Stimulated activated CD4-positive, alpha-beta T cell treated with anti-CD3 and anti-CD28 coated beads, Interleukin-4, amount 100 ng/mL, for 48 hours (primary cell): ENCODE measurements around the gene EFCAB7.

ENCODE experiments used
- DNase-seq, 2 donors: peaks; one replicate each; pipeline ENCODE4 v3.0.0-alpha.2; 2020; ENCODE audit warnings: low read depth in 2 of 2

The EFCAB7 gene, protein sequence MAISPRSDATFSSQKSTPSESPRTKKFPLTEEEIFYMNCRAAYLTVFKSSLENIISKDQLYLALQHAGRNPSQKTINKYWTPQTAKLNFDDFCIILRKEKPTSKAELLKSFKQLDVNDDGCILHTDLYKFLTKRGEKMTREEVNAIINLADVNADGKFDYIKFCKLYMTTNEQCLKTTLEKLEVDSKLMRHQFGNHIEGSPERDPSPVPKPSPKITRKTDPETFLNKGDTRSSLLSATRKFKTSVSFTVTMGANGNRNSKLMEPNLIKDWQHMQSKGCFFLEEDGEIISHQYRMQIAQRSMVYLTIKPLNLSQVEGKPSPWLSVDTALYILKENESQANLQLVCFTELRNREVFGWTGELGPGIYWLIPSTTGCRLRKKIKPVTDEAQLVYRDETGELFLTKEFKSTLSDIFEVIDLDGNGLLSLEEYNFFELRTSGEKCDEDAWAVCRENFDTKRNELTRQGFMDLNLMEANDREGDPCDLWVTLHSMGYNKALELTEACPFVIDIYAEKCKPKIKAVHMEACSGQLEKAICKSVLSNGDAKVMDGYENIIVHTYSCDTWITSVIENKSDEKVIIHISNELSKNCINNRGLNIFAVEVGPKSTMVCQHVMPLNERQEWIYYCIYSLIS

DNA sequence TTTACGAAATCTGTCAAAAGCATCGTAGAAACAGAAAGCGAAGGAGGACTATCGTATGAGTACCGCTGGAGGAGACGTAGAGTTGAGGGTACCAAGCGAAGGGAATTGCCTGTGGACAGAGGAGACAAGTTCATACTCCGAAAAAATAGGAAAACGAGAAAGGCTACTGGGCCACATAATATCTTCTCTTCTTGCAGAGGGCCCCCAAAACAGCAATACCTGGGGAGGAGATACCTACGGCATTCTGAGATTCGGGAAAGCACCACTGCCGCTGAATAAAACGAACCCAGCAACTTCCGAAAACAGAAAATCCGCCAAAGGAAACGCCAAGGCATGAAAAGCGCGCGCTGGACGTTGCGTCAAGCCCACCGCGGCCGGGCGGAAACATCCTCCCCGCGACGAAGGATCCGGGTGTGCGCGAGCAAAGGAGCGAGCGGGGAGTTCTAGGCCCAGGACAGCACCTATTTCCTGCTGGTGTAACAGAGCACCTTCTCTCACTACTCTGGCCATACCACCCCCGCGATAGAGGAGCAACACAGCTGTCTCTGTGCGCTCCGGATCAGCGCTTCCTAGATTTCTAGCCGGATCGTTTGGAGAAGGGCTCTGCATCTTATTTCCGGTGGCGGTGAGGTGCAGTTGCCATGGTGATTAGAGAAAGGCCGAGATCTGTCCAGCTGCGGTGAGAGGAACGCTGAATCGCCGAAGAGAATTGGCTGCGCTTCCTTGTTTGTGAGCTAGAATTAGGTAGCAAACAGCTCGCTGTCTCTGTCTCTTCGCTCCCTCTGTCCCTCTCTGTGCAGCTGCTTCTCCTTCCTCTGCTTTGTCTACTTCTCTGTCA lies at the start of gene EFCAB7, which contains the start of gene ITGB3BP:
Gene EFCAB7 (plus strand): TSS at position 635 of the 838 bp plus-strand sequence. CDS start 2,048 bp downstream, outside the sequence.
Gene ITGB3BP (minus strand): TSS at position 335 of the 838 bp plus-strand sequence. CDS start 92 bp downstream, at position 243.
- peak; percentile 73 to 75 for DNase-seq

DNA sequence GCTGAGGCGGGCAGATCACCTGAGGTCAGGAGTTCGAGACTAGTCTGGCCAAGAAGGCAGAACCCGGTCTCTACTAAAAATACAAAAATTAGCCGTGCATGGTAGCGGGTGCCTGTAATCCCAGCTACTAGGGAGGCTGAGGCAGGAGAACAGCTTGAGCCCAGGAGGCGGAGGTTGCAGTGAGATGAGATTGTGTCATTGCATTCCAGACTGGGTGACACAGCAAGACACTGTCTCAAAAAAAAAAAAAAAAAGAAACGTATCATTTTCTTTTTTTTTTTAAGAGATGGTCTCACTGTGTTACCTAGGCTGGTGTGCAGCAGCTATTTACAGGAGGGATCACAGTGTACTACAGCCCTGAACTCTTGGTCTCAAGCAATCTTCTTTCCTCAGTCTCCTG lies 47.6 kb upstream of the EFCAB7 start:
- no peak for DNase-seq

DNA sequence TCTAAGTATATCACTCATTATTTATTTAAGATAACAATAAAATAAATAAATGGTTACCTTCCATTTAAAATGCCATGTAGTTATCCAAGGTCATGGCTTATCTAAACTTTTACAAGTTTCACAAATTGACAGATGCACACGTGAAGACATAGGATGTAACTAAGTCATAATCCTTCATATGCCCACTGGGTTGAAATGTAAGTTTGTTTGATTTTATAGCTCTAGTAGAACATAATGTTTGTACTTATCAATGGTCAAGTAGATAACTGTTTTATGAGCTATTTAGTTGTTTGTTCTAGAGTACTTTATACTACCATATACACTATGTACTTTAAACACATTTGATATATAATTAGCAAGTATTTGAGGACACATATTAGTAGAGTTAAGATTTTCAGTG lies 43.3 kb upstream of the EFCAB7 start:
- no peak for DNase-seq

DNA sequence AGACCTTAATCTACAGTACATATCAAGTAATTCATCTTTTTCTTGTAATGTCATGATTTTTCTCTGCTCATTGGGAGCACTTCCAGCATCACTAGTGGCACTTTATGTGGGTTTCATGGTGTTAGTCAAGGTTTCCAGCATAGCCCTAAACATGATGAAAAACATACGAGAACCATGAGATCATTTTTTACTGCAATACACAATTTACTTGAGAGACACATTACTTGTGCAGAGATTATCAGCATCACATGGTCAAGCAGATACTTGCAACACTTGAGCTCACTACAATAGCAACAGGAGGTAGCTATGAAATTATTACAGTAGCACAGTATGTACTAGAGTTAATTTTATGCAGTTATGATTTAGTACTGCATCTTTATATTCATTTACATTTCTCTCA lies 36.7 kb upstream of the EFCAB7 start:
- no peak for DNase-seq

DNA sequence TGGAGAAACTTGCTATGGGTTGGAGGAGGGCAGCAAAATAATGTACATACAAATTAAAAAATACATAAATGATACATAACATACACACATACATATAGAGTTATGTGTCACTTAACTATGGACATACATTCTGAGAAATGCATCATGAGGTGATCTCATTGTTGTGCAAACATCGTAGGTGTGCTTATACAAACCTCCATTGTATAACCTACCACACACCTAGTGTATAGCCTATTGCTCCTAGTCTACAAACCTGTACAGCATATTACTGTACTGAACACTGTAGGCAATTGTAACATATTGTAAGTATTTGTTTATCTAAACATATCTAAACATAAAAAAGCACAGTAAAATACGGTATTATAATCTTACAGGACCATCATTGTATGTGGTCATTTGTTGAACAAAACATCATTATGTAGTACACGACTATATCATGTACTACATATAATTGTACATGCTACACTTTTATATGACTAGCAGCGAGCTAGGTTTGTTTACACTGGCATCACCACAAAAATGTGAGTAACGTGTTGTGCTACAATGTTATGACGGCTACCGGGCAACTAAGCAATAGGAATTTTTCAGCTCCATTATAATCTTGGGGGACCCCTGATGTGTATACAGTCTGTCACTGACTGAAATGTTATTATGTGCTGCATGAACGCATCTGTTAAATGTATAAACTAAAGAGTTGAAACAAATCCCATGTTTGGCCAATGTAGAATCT lies 35.8 kb upstream of the EFCAB7 start:
- DNase-seq = no peak

DNA sequence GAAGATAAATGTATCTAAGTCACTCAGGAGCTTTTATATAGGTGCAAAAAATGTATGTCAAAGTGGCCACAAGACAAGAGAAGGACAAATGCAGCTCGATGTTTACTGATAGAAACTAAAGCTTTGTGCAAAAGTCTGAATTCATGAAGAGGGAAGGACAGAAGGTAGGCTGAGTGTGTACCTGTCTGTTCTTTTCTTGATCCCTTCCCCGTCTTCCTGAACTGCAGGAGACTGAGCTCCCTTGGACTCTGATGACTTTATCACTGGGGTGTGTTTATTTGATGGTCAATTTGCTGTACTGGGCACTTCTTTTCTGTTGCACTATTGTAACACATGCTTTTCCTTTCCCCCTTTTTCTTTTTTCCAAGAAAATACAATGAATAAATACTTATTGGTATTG lies 25.7 kb upstream of the EFCAB7 start:
- DNase-seq = no peak

DNA sequence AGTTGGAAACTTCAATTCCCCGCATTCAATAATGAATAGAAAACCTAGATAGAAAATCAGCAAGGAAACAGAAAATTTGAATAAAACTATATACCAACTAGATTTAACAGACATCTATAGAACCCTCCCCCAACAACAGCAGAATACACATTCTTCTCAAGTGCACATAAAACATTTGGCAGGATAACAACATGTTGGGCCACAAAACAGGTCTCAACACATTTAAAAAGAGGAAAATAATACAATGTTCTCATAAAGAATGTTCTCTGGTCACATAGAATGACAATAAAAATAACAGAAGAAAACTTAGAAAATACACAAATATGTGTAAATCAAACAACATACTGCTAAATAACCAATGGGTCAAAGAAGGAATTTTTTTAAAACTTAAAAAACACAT lies 25.2 kb upstream of the EFCAB7 start:
- no peak for DNase-seq

DNA sequence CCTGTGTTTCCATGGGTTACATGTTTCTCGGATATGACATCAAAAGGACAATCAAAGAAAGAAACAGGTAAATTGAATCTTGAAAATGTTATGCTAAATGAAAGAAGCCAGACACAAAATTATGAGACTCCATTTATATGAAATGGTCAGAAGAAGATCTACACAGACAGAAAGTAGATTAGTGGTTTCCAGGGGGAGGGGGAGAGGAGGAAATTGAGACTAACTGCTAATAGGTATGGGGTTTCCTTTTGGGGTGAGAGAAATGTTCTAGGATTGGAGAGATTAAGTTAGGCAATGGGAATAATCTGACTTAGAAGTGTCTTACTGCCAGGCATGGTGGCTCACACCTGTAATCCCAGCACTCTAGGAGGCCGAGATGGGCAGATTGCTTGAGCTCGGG lies 22.1 kb upstream of the EFCAB7 start:
- no peak for DNase-seq

DNA sequence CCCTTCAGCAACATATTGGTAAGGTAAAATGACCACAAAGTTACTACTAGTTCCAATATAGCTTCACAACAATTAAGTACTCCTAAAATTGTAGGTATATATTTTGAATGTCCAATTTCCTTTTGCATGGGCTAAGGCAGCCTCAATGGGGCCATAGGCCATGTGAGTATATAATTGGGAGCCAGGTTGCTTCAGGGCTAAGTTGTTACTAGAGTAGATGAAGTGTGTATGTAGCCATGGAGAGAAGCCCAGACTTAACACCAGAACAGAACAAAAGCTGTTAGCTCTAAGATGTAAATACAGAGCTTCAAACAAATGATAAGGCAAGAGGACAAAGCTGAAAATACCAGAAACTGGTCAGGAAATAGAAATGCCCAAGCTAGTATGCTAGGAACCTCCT lies 16.5 kb upstream of the EFCAB7 start:
- no peak for DNase-seq

DNA sequence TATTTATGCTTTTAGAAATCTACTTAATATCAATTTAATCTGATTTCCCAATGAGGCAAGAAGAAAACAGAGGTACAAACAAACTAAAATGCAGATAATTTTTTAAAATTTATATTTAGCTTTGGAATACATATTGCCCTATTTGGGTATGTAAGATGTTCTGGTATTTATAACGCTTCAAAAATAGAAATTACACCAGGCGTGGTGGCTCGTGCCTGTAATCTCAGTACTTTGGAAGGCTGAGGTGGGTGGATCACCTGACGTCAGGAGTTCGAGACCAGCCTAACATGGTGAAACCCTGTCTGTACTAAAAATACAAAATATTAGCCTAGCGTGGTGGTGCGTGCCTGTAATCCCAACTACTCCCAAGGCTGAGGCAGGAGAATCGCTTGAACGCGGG lies 13.6 kb upstream of the EFCAB7 start:
- no peak for DNase-seq

DNA sequence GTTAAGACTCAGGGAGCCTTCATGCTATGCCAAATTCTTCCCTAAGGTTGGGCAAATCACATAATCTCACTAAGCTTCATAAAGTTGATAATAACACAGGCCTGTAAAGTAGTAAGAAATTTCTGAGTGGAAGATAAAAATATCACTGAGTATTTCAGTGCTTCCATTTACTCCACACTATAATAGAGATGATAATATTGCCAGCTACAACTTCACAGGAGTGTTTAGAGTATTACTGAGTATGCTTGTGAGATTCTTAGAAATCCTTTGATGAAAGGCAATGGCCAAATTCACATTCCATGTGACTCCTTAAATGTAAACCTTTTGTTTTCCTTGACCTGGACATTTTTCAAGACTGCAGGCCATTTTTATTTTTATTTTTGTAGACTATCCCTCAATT lies 10.7 kb upstream of the EFCAB7 start:
- no peak for DNase-seq

DNA sequence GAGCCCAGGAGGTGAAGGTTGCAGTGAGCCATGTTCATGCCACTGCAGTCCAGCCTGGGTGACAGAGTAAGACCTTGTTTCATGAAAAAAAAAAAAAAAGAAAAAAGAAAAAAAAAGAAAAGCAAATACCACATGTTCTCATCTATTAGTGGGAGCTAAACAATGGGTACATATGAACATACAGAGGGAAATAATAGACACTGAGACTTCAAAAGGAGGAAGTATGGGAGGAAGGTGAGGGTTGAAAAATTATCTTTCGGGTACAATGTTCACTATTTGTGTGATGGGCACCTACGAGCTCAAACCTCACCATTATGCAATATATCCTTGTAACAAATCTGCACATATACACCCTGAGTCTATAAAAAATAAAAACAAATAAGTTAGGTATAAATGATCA lies 6.7 kb upstream of the EFCAB7 start:
- no peak for DNase-seq

DNA sequence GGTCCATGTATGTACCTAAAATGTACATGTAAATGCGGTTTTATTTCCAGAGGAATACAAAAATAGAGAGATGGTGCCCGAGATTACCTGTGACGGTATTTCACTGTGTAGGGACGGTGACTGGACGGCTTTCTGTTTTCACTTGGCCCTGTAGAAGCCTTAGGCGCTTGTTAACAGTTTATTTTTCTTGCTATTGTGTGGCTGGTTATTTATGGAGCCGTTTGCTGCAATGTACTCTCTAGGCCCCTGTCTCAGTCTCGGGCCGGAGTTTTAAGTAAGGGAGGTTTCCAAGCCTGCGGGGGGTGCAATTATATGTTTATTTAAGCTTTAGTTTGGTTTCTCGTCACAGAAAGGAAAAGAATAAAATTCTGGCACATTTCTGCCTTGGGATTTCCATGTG lies 413 bp downstream of the EFCAB7 start:
- no peak for DNase-seq

DNA sequence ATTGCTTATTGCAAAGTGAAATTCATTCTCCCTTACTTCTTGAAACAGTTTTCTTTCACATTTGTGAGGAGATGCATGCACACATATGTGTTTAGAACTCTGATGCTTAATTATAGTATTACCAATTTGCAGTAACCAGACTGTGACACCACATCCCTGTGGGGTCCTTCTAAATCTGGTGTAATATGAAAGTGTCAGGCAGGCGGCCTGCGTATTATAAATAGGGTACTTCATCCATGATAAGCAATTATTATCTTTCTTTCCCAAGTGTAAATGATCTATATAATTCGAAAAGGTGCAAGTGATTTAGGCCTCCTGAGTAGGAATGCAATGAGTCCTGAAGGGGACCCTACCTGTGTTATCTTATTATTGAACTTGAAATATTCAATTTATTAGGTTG lies 876 bp downstream of the EFCAB7 start:
- DNase-seq = no peak

DNA sequence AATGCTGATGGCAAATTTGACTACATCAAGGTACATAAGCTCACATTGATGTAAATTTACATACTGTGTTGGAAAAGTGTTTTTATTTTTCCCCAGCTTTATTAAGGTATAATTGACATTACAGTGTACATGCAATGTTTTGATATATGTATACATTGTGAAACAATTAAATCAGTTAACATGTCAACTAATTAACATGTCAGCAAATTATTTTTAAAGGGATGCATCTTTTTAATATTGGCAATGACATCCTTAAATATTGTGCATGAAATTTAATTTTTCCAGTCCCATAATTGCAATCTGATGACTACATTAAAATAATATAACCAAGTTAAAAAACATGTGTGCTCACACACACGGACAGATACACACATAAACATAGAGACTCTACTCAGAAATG lies 9.4 kb downstream of the EFCAB7 start:
- no peak for DNase-seq

DNA sequence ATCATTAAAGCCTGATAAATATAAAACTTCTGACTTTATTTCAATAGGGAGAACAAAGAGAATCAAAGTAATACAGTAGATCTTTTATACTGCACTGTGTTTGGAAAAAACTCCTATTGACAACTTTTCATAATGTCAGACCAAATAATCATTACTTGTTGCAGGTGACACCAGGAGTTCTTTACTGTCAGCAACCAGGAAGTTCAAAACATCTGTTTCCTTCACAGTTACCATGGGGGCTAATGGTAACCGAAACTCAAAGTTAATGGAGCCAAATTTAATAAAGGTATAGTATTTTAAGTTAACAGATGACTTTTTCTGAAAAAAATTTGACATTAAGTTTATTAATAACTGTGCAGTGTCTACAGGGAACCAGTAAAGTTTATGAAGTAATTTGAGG lies 10.6 kb downstream of the EFCAB7 start:
- no peak for DNase-seq

DNA sequence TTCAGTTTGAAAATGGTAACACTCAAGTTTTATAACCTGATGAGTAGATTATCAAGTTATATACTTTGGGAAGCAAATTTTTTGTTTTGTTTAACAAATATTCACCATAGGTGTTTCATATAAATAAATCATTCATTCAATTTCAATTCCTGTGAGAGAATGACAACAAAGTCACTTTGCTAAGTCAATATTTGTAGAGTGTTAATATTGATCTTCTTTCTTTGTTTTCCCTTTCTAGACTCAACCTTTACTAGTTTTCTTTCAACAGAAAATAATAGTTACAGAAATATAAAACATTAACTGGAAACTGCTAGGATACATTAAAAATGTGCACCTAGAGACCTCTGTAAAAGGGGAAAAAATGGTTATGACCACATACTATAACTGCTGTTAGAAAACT lies 11.1 kb downstream of the EFCAB7 start:
- no peak for DNase-seq

DNA sequence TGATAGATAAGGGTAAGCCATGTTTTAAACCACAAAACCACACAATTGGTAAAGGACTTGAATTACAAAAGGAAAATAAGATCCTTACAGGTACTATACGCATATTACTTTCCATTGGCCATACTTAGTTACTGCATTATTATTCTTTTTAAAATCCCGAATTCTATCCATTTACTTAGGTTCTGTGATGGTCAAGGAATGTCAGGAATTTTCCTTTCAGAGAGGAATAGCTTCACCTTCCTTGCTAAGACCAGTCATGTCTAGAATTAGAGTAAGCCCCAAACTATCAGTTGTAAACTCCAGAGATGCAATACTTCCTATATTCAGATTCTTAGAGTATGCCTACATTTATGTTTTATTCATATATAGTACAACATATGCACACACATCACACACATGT lies 13.7 kb downstream of the EFCAB7 start:
- no peak for DNase-seq

DNA sequence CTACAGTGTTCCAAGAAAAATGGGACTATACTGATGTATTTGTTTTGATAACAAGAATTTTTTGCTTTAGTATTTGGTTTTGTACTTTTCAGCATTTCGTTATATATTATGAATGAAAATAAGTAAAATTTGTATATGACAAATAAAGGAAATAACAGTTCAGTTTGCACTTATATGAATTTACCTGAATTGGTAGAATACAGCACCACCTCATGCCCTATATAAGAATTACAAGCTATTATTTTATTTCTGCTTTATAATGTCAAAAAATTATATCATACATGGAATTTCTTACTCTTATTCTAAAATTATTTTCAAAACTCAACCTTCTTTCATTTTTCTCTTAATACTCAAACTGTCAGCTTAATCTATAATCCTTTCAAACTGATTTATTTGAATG lies 14.6 kb downstream of the EFCAB7 start:
- no peak for DNase-seq

DNA sequence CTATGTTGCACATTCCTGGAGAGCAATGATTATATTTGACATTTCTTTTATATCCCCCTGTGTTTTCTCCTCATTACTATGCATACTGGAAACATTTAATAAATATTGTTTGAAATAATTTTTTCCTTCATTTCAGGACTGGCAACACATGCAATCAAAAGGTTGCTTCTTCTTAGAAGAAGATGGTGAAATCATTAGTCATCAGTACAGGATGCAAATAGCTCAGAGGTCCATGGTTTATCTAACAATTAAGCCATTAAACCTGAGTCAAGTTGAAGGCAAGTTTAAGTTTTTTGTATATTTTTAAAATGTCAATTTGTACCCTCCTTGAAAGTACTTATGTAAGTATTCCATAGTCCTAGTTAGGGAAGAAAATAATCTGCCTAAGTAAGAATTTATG lies 22.5 kb downstream of the EFCAB7 start:
- no peak for DNase-seq

DNA sequence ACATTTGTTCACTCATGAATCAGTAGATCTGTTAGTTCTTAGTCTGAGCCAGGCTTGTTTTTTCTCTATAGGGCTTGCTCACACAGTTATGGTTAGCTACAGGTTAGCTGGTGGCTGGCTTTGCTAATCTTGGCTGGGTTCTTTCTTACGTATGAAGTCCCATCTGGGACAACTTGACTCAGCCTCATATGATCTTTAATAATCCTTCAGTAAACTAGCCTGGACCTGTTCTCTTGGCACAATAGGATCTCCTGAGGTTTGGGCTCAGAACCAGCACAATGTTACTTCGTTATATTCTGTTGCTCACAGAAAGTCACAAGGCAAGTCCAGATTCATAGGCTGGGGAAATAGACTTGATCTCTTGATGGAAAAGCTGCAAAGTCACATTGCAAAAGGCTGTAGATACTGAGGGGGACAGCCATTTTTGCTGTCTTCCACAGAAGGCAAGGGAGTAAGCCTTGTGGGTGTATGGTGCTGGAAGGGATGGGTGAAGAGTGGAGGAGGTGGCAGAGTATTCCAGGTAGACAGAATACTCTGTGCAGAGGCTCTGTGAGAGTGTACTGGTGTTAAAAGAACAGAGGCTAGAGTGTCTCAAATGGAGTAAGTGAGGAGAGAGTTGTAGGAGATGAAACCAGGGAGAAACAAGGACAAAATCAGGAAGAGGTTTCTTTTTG lies 24.4 kb downstream of the EFCAB7 start:
- DNase-seq = no peak
